Neural progenitor cell (in vitro differentiated cells): ENCODE results near the gene MYLK. TPM values are rescaled to one million over a fixed set of nuclear protein-coding genes. Genes with fewer than 3 reads are reported as not detected.
A peak's percentile ranks its signal among the peaks of the same experiment; 100 is the strongest.

ENCODE experiments used
- DNase-seq: peaks from one replicate; pipeline ENCODE4 v3.0.0-alpha.2; 2016; ENCODE audit warnings: low spot score
- H2AFZ ChIP-seq: fragments of 200-600 bp; sonication (generic); replicated peaks from 2 replicates; pipeline ENCODE4 v1.6.1; 2016; ENCODE audit warnings: antibody characterized with exemption
- H3F3A ChIP-seq: fragments of 200-600 bp; sonication (generic); 2 replicates; pipeline ENCODE4 v1.6.1; 2016; ENCODE audit warnings: antibody characterized with exemption, low read depth
- H3K27ac ChIP-seq: fragments of 200-600 bp; sonication (generic); 2 replicates; pipeline ENCODE4 v1.5.1; 2016; ENCODE audit warnings: mild to moderate bottlenecking
- H3K27me3 ChIP-seq: fragments of 200-600 bp; sonication (generic); 2 replicates; pipeline ENCODE4 v1.6.1; 2016; ENCODE audit warnings: mild to moderate bottlenecking, moderate library complexity
- H3K36me3 ChIP-seq: fragments of 200-600 bp; sonication (generic); 2 replicates; pipeline ENCODE4 v1.5.1; 2016
- H3K4me1 ChIP-seq: fragments of 200-600 bp; sonication (generic); 2 replicates; pipeline ENCODE4 v1.6.1; 2016; ENCODE audit warnings: mixed run types
- H3K4me2 ChIP-seq: fragments of 200-600 bp; sonication (generic); 2 replicates; pipeline ENCODE4 v1.6.1; 2016
- H3K4me3 ChIP-seq: fragments of 200-600 bp; sonication (generic); 2 replicates; pipeline ENCODE4 v1.5.1; 2016
- H3K79me2 ChIP-seq: fragments of 200-600 bp; sonication (generic); 2 replicates; pipeline ENCODE4 v1.6.1; 2016; ENCODE audit warnings: low read depth
- H3K9ac ChIP-seq: fragments of 200-600 bp; sonication (generic); 2 replicates; pipeline ENCODE4 v1.6.1; 2016
- H3K9me3 ChIP-seq: fragments of 200-600 bp; sonication (generic); 2 replicates; pipeline ENCODE4 v1.5.1; 2016; ENCODE audit warnings: low read depth
- H4K20me1 ChIP-seq: fragments of 200-600 bp; sonication (generic); 2 replicates; pipeline ENCODE4 v1.6.1; 2016; ENCODE audit warnings: low read depth
- H3K27ac Mint-ChIP-seq: 3 replicates; pipeline ENCODE4 v1.8.0; 2021; ENCODE audit warnings: mixed read lengths
- H3K27me3 Mint-ChIP-seq: 2 replicates; pipeline ENCODE4 v1.8.0; 2022; ENCODE audit warnings: low read depth, mild to moderate bottlenecking, inconsistent platforms, moderate library complexity, mixed read lengths; ENCODE audit not compliant: insufficient read depth
- H3K36me3 Mint-ChIP-seq: 3 replicates; pipeline ENCODE4 v1.8.0; 2021; ENCODE audit warnings: mixed read lengths
- H3K4me1 Mint-ChIP-seq: 3 replicates; pipeline ENCODE4 v1.8.0; 2021; ENCODE audit warnings: mixed read lengths
- H3K4me3 Mint-ChIP-seq: 3 replicates; pipeline ENCODE4 v1.8.0; 2021; ENCODE audit warnings: mild to moderate bottlenecking, moderate library complexity, mixed read lengths
- H3K9me3 Mint-ChIP-seq: 3 replicates; pipeline ENCODE4 v1.8.0; 2020; ENCODE audit warnings: mixed read lengths
- CTCF ChIP-seq: fragments of 200-600 bp; sonication (generic); IDR thresholded peaks from 2 replicates; pipeline ENCODE4 v1.5.1; 2017; ENCODE audit warnings: antibody characterized with exemption, mild to moderate bottlenecking
- EZH2 ChIP-seq: fragments of 200-600 bp; sonication (generic); IDR thresholded peaks from 2 replicates; pipeline ENCODE4 v1.6.1; 2017; ENCODE audit warnings: antibody characterized with exemption, mild to moderate bottlenecking, moderate library complexity
- EZH2phosphoT487 ChIP-seq: fragments of 200-600 bp; sonication (generic); IDR thresholded peaks from 2 replicates; pipeline ENCODE4 v1.6.1; 2017; ENCODE audit warnings: antibody characterized with exemption
- total RNA-seq: library from RNA; depleted of rRNA; stranded (reverse); fragments of >200 nt; gene quantifications from 2 replicates; pipeline ENCODE4 v1.2.3, GENCODE V29; 2015; ENCODE audit warnings: low replicate concordance

The MYLK gene
- total RNA-seq, 1 donor from 2014 or later: 28.4 TPM

- H3K9ac ChIP-seq: no peak overlapping the region
- H3K36me3 ChIP-seq: no peaks in the 10 kb centered on the region
- H3K4me3 ChIP-seq: no peak overlapping the region
- TF ChIP-seq EZH2 (no peak), EZH2phosphoT487 (no peak), CTCF (no peak)
- H2AFZ ChIP-seq: no peak overlapping the region
- H3K9me3 Mint-ChIP-seq: peaks cover 2% of the 10 kb centered on the region
- peaks cover 36% of the 10 kb centered on the region for H3K4me1 ChIP-seq
- H3K27me3 Mint-ChIP-seq: no peaks in the 10 kb centered on the region
- H3K4me1 Mint-ChIP-seq: peaks cover 39% of the 10 kb centered on the region
- no peaks in the 10 kb centered on the region for H4K20me1 ChIP-seq
- no peaks in the 10 kb centered on the region for H3K79me2 ChIP-seq
- peak overlapping the region; percentile 2 for H3K4me2 ChIP-seq
- peaks cover 22% of the 10 kb centered on the region for H3K36me3 Mint-ChIP-seq
- DNase-seq: no peak
- peak overlapping the region; percentile 50 for H3K4me3 Mint-ChIP-seq
- H3K27ac Mint-ChIP-seq: no peak overlapping the region
- H3K27ac ChIP-seq: no peak overlapping the region
- no peaks in the 10 kb centered on the region for H3K27me3 ChIP-seq
- no peaks in the 10 kb centered on the region for H3K9me3 ChIP-seq
- peaks cover 13% of the 10 kb centered on the region for H3F3A ChIP-seq
Observed at GRCh38 chr3:123694366-123695087, 189.6 kb downstream of the MYLK start.

GRCh38 chr3:123693584-123694190, 190.4 kb downstream of the MYLK start:
- Mint-ChIP-seq H3K4me1 (peaks cover 39% of the 10 kb centered on the region), H3K27me3 (no peaks in the 10 kb centered on the region), H3K36me3 (peaks cover 20% of the 10 kb centered on the region), H3K27ac (no peak overlapping the region), H3K4me3 (no peak overlapping the region), H3K9me3 (peaks cover 2% of the 10 kb centered on the region)
- Histone ChIP-seq H3K36me3 (no peaks in the 10 kb centered on the region), H3K27me3 (no peaks in the 10 kb centered on the region), H3K79me2 (no peaks in the 10 kb centered on the region), H3K9ac (no peak overlapping the region), H2AFZ (no peak overlapping the region), H3K4me2 (no peak overlapping the region), H4K20me1 (no peaks in the 10 kb centered on the region), H3F3A (peaks cover 13% of the 10 kb centered on the region), H3K4me3 (no peak overlapping the region), H3K27ac (no peak overlapping the region), H3K9me3 (no peaks in the 10 kb centered on the region), H3K4me1 (peaks cover 36% of the 10 kb centered on the region)
- TF ChIP-seq EZH2 (no peak), CTCF (no peak), EZH2phosphoT487 (no peak)
- no peak for DNase-seq

GRCh38 chr3:123692671-123693070, 191.5 kb downstream of the MYLK start:
- Histone ChIP-seq H3K79me2 (no peaks in the 10 kb centered on the region), H3K36me3 (no peaks in the 10 kb centered on the region), H3K9ac (no peak overlapping the region), H3K27ac (no peak overlapping the region), H4K20me1 (no peaks in the 10 kb centered on the region), H3F3A (peaks cover 13% of the 10 kb centered on the region), H3K27me3 (no peaks in the 10 kb centered on the region), H3K4me3 (no peak overlapping the region), H3K4me2 (no peak overlapping the region), H2AFZ (no peak overlapping the region), H3K4me1 (peaks cover 36% of the 10 kb centered on the region), H3K9me3 (no peaks in the 10 kb centered on the region)
- DNase-seq: no peak
- Mint-ChIP-seq H3K27me3 (no peaks in the 10 kb centered on the region), H3K27ac (peak overlapping the region; percentile 6), H3K4me3 (no peak overlapping the region), H3K36me3 (peaks cover 26% of the 10 kb centered on the region), H3K4me1 (peaks cover 43% of the 10 kb centered on the region), H3K9me3 (peaks cover 2% of the 10 kb centered on the region)
- no peak for TF ChIP-seq EZH2phosphoT487
- TF ChIP-seq CTCF: no peak
- TF ChIP-seq EZH2: no peak
